ENCODE data around the gene CCDC27. TPM values are rescaled to one million over a fixed set of nuclear protein-coding genes. Genes with fewer than 3 reads are reported as not detected.
A peak's percentile ranks its signal among the peaks of the same experiment; 100 is the strongest.

Gene CCDC27
- total RNA-seq, 1 experiment from 2014 or later: 0.13 TPM

- ChIA-PET CTCF (interaction anchor here (0.9 to 1.8 kb wide), 4 partner anchors 9 to 48 kb away, joined by 3 to 9 read pairs (median 4); no protein-coding TSS in a partner anchor), POLR2A (interaction anchor here (0.8 kb wide), 1 partner anchor 26 kb away, joined by 3 read pairs; no protein-coding TSS in a partner anchor)
- TF ChIP-seq, protein P1, sequence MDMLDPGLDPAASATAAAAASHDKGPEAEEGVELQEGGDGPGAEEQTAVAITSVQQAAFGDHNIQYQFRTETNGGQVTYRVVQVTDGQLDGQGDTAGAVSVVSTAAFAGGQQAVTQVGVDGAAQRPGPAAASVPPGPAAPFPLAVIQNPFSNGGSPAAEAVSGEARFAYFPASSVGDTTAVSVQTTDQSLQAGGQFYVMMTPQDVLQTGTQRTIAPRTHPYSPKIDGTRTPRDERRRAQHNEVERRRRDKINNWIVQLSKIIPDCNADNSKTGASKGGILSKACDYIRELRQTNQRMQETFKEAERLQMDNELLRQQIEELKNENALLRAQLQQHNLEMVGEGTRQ (CRISPR knock-in tag; IDR thresholded peaks at IDR 0.05): peak; percentile 56
- TF ChIP-seq FOXP4 (CRISPR knock-in tag; IDR thresholded peaks at IDR 0.05) (peak; percentile 47; the same call in 1 of the 2 replicates), E2F5 (CRISPR knock-in tag; IDR thresholded peaks at IDR 0.05) (peak; percentile 51; the same call in 1 of the 2 replicates), KAT7 (CRISPR knock-in tag; IDR thresholded peaks at IDR 0.05; ENCODE audit: borderline replicate concordance) (no peak), ZNF232 (CRISPR knock-in tag; IDR thresholded peaks at IDR 0.05) (peak; percentile 69; the same call in 1 of the 2 replicates), SMAD3 (CRISPR knock-in tag; IDR thresholded peaks at IDR 0.05; ENCODE audit: borderline replicate concordance) (0 out of 2 replicates have a peak, but pooled peaks have one; percentile 63), RORB (CRISPR knock-in tag; IDR thresholded peaks at IDR 0.05) (no peak), RELA (CRISPR knock-in tag; IDR thresholded peaks at IDR 0.05; ENCODE audit: borderline replicate concordance) (peak; percentile 68; the same call in 1 of the 2 replicates)
- TF ChIP-seq, protein P2, sequence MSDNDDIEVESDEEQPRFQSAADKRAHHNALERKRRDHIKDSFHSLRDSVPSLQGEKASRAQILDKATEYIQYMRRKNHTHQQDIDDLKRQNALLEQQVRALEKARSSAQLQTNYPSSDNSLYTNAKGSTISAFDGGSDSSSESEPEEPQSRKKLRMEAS (CRISPR knock-in tag; IDR thresholded peaks at IDR 0.05): peak; percentile 84; the same call in 1 of the 2 replicates
- TF ChIP-seq, protein P3, sequence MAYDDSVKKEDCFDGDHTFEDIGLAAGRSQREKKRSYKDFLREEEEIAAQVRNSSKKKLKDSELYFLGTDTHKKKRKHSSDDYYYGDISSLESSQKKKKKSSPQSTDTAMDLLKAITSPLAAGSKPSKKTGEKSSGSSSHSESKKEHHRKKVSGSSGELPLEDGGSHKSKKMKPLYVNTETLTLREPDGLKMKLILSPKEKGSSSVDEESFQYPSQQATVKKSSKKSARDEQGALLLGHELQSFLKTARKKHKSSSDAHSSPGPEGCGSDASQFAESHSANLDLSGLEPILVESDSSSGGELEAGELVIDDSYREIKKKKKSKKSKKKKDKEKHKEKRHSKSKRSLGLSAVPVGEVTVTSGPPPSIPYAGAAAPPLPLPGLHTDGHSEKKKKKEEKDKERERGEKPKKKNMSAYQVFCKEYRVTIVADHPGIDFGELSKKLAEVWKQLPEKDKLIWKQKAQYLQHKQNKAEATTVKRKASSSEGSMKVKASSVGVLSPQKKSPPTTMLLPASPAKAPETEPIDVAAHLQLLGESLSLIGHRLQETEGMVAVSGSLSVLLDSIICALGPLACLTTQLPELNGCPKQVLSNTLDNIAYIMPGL (CRISPR knock-in tag; IDR thresholded peaks at IDR 0.05): peak; percentile 48; the same call in 1 of the 2 replicates
- TF ChIP-seq, protein P4, sequence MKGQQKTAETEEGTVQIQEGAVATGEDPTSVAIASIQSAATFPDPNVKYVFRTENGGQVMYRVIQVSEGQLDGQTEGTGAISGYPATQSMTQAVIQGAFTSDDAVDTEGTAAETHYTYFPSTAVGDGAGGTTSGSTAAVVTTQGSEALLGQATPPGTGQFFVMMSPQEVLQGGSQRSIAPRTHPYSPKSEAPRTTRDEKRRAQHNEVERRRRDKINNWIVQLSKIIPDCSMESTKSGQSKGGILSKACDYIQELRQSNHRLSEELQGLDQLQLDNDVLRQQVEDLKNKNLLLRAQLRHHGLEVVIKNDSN (CRISPR knock-in tag; IDR thresholded peaks at IDR 0.05): peak; percentile 61; the same call in 1 of the 2 replicates
- TF ChIP-seq, protein P5, sequence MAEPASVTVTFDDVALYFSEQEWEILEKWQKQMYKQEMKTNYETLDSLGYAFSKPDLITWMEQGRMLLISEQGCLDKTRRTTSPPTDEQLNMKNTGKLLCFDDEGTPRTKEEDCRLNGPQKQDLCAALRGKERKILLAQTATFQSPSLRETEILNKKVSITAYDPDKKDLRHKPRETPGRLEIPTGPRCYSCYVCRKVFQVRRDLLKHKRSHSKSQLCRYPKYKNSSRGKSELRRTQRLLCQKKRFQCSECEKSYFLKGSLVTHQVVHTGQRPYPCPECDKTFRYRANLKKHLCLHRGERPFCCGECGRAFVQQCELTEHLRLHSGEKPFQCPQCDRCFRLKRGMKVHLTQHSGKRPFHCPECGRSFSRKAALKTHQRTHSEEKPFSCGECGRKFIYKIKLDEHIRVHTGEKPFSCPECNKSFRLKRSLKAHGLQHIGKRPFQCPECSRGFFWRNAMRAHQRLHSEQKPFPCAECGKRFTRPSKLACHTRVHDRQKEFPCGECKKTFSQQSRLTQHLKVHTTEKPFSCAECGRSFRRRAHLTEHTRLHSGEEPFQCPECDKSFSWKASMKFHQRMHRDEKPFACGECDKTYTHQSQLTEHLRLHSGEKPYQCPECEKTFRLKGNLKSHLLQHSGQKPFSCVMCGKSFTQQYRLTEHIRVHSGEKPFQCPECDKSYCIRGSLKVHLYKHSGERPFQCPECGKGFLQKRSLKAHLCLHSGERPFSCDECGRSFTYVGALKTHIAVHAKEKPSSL (CRISPR knock-in tag; conservative IDR thresholded peaks at IDR 0.05): no peak
These were observed 19.9 kb downstream of the CCDC27 start for GRCh38 chr1:3772027-3772714.

More at GRCh38 chr1:3772027-3772714, 19.9 kb downstream of the CCDC27 start:
- peak overlapping the region; percentile 64 for H3K4me3 Mint-ChIP-seq
- peaks cover 2% of the 10 kb centered on the region; the same call in 1 of the 2 replicates for H3K36me3 Mint-ChIP-seq
- peaks cover 30% of the 10 kb centered on the region for H3K4me1 Mint-ChIP-seq
- no peak overlapping the region for H3K27ac Mint-ChIP-seq
- H3K9me3 Mint-ChIP-seq: peaks cover 7% of the 10 kb centered on the region; the same call in 1 of the 2 replicates
- DNase-seq (ENCODE audit: low spot score) (peak; percentile 98), ATAC-seq (peak; percentile 85)
- H3K27me3 Mint-ChIP-seq (ENCODE audit: low read depth): peaks cover 3% of the 10 kb centered on the region
